SK-N-SH treated with all-trans-retinoic acid at 6 μM for 48 hours (cell line): ENCODE measurements around the gene ANKRD55.

ENCODE experiments used
- ATAC-seq: fragments of 200-7000 bp; cut with Tn5 transposase; 3 replicates; pipeline ENCODE4 v1.9.1; 2020; ENCODE audit warnings: mild to moderate bottlenecking, moderate library complexity
- ARNTL ChIP-seq: fragments of 450-650 bp; formaldehyde crosslinking; IDR thresholded peaks from 2 replicates; pipeline ENCODE4 v1.5.0; 2020; ENCODE audit warnings: low read depth, mild to moderate bottlenecking, moderate library complexity, borderline replicate concordance
- BACH2 ChIP-seq: fragments of 250-450 bp; sonication (Bioruptor Pico); IDR thresholded peaks from 2 replicates; pipeline ENCODE4 v1.9.0; 2021; ENCODE audit warnings: mild to moderate bottlenecking, borderline replicate concordance
- CSDC2 ChIP-seq: fragments of 250-450 bp; sonication (Bioruptor Pico); IDR thresholded peaks from 2 replicates; pipeline ENCODE4 v1.5.0; 2020; ENCODE audit warnings: mild to moderate bottlenecking, moderate library complexity
- CSRNP3 ChIP-seq: fragments of 250-450 bp; sonication (Bioruptor Pico); IDR thresholded peaks from 2 replicates; pipeline ENCODE4 v1.5.1; 2021; ENCODE audit warnings: mild to moderate bottlenecking, moderate library complexity
- GLIS3 ChIP-seq: fragments of 250-450 bp; sonication (Bioruptor Pico); IDR thresholded peaks from 2 replicates; pipeline ENCODE4 v1.5.0; 2020; ENCODE audit warnings: mild to moderate bottlenecking, moderate library complexity
- ISL1 ChIP-seq: fragments of 250-450 bp; sonication (Bioruptor Pico); IDR thresholded peaks from 2 replicates; pipeline ENCODE4 v2.1.2; 2022; ENCODE audit warnings: mild to moderate bottlenecking, moderate library complexity
- OSR1 ChIP-seq: fragments of 250-450 bp; sonication (Bioruptor Pico); IDR thresholded peaks from 2 replicates; pipeline ENCODE4 v1.8.0; 2022; ENCODE audit warnings: moderate library complexity, mild to moderate bottlenecking, inconsistent platforms
- PATZ1 ChIP-seq: fragments of 250-450 bp; sonication (Bioruptor Pico); IDR thresholded peaks from 2 replicates; pipeline ENCODE4 v1.8.0; 2020; ENCODE audit warnings: mild to moderate bottlenecking, moderate library complexity, borderline replicate concordance
- POU6F1 ChIP-seq: fragments of 250-450 bp; sonication (Bioruptor Pico); IDR thresholded peaks from 2 replicates; pipeline ENCODE4 v1.8.0; 2021; ENCODE audit warnings: low read depth, mild to moderate bottlenecking, moderate library complexity, borderline replicate concordance
- RARB ChIP-seq: fragments of 250-450 bp; sonication (Bioruptor Pico); IDR thresholded peaks from 2 replicates; pipeline ENCODE4 v1.8.0; 2021; ENCODE audit warnings: mild to moderate bottlenecking, moderate library complexity
- SNAI2 ChIP-seq: fragments of 250-450 bp; sonication (Bioruptor Pico); IDR thresholded peaks from 2 replicates; pipeline ENCODE4 v1.5.0; 2020; ENCODE audit warnings: mild to moderate bottlenecking, moderate library complexity
- TCF4 ChIP-seq: fragments of 250-450 bp; sonication (Bioruptor Pico); IDR thresholded peaks from 2 replicates; pipeline ENCODE4 v1.8.0; 2021; ENCODE audit warnings: mild to moderate bottlenecking, moderate library complexity, borderline replicate concordance
- ZC3H10 ChIP-seq: fragments of 250-450 bp; sonication (Bioruptor Pico); IDR thresholded peaks from 2 replicates; pipeline ENCODE4 v1.5.1; 2021; ENCODE audit warnings: mild to moderate bottlenecking, moderate library complexity
- ZFP3 ChIP-seq: fragments of 250-450 bp; sonication (Bioruptor Pico); IDR thresholded peaks from 2 replicates; pipeline ENCODE4 v1.5.0; 2020; ENCODE audit warnings: mild to moderate bottlenecking, moderate library complexity
- ZFP30 ChIP-seq: fragments of 450-650 bp; formaldehyde crosslinking; IDR thresholded peaks from 2 replicates; pipeline ENCODE4 v1.5.0; 2022; ENCODE audit warnings: mild to moderate bottlenecking, moderate library complexity
- ZNF565 ChIP-seq: fragments of 450-650 bp; formaldehyde crosslinking; conservative IDR thresholded peaks from 2 replicates; pipeline ENCODE4 v1.5.0; 2020; ENCODE audit warnings: low read depth, mild to moderate bottlenecking, moderate library complexity
- ZNF70 ChIP-seq: fragments of 450-650 bp; formaldehyde crosslinking; IDR thresholded peaks from 2 replicates; pipeline ENCODE4 v1.5.0; 2020; ENCODE audit warnings: mild to moderate bottlenecking, moderate library complexity
- TF ChIP-seq, protein P1 (sequence below): fragments of 250-450 bp; sonication (Bioruptor Pico); IDR thresholded peaks from 2 replicates; pipeline ENCODE4 v1.5.0; 2020; ENCODE audit warnings: mild to moderate bottlenecking, moderate library complexity
- TF ChIP-seq, protein P2 (sequence below): fragments of 250-450 bp; sonication (Bioruptor Pico); IDR thresholded peaks from 2 replicates; pipeline ENCODE4 v1.5.1; 2020; ENCODE audit warnings: low read depth, mild to moderate bottlenecking, moderate library complexity

The ANKRD55 gene

GRCh38 chr5:56147659-56148230, 85.4 kb downstream of the ANKRD55 start:
- TF ChIP-seq BACH2 (CRISPR knock-in tag), result no peak
- TF ChIP-seq GLIS3 (CRISPR knock-in tag), result no peak
- no peak for TF ChIP-seq CSRNP3 (CRISPR knock-in tag)
- TF ChIP-seq ZNF565 (CRISPR knock-in tag), result no peak
- TF ChIP-seq ZFP30, result no peak
- no peak for TF ChIP-seq ZNF70 (CRISPR knock-in tag)
- no peak for TF ChIP-seq ARNTL (CRISPR knock-in tag)
- no peak for ATAC-seq

GRCh38 chr5:56147106-56147505, 86.0 kb downstream of the ANKRD55 start:
- TF ChIP-seq ZNF565 (CRISPR knock-in tag), result no peak
- TF ChIP-seq ISL1 (CRISPR knock-in tag), result no peak
- no peak for ATAC-seq

DNA sequence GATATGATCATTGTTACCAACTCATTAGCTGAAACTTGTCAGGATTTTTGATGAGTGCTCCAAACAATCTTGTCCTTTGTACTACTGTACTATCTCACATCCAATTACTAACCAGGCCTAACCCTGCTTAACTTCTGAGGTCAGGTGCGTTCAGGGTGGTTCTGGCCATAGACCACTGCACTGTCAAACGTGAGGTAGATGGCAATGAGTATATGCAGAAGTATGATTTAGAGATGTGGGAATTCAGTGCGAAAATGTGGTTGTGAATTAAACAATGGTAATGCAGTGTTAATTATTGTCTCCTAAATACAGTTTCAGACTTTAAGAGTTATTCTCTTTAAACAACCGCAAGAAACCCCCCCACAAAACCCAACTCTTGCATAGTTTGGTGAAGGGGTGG, 86.5 kb downstream of the ANKRD55 start:
- ATAC-seq, result no peak
- TF ChIP-seq PATZ1 (no peak), POU6F1 (no peak), GLIS3 (CRISPR knock-in tag) (no peak), CSRNP3 (CRISPR knock-in tag) (no peak), TCF4 (no peak), ARNTL (CRISPR knock-in tag) (no peak), RARB (CRISPR knock-in tag) (no peak), BACH2 (CRISPR knock-in tag) (no peak), ZNF565 (CRISPR knock-in tag) (no peak), CSDC2 (CRISPR knock-in tag) (no peak), ZFP3 (CRISPR knock-in tag) (no peak), ZC3H10 (no peak), OSR1 (CRISPR knock-in tag) (no peak), SNAI2 (CRISPR knock-in tag) (no peak), ZNF70 (CRISPR knock-in tag) (no peak), ZFP30 (no peak)
- TF ChIP-seq, protein P1, sequence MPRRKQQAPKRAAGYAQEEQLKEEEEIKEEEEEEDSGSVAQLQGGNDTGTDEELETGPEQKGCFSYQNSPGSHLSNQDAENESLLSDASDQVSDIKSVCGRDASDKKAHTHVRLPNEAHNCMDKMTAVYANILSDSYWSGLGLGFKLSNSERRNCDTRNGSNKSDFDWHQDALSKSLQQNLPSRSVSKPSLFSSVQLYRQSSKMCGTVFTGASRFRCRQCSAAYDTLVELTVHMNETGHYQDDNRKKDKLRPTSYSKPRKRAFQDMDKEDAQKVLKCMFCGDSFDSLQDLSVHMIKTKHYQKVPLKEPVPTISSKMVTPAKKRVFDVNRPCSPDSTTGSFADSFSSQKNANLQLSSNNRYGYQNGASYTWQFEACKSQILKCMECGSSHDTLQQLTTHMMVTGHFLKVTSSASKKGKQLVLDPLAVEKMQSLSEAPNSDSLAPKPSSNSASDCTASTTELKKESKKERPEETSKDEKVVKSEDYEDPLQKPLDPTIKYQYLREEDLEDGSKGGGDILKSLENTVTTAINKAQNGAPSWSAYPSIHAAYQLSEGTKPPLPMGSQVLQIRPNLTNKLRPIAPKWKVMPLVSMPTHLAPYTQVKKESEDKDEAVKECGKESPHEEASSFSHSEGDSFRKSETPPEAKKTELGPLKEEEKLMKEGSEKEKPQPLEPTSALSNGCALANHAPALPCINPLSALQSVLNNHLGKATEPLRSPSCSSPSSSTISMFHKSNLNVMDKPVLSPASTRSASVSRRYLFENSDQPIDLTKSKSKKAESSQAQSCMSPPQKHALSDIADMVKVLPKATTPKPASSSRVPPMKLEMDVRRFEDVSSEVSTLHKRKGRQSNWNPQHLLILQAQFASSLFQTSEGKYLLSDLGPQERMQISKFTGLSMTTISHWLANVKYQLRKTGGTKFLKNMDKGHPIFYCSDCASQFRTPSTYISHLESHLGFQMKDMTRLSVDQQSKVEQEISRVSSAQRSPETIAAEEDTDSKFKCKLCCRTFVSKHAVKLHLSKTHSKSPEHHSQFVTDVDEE, result no peak
- TF ChIP-seq, protein P2, sequence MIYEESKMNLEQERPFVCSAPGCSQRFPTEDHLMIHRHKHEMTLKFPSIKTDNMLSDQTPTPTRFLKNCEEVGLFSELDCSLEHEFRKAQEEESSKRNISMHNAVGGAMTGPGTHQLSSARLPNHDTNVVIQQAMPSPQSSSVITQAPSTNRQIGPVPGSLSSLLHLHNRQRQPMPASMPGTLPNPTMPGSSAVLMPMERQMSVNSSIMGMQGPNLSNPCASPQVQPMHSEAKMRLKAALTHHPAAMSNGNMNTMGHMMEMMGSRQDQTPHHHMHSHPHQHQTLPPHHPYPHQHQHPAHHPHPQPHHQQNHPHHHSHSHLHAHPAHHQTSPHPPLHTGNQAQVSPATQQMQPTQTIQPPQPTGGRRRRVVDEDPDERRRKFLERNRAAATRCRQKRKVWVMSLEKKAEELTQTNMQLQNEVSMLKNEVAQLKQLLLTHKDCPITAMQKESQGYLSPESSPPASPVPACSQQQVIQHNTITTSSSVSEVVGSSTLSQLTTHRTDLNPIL, result no peak
